Islet precursor cell (in vitro differentiated cells): ENCODE data around the gene CREB5.

ENCODE experiments used
- DNase-seq: peaks from one replicate; pipeline ENCODE4 v3.0.0-alpha.2; 2018

CREB5 gene

GRCh38 chr7:28480595-28480994 is 68.3 kb downstream of the CREB5 start:
- no peak for DNase-seq

GRCh38 chr7:28481091-28481926 is 69.0 kb downstream of the CREB5 start:
- DNase-seq, result no peak

- no peak for DNase-seq
Observed at GRCh38 chr7:28483112-28483511, 70.8 kb downstream of the CREB5 start.

GRCh38 chr7:28483908-28484605 is 71.7 kb downstream of the CREB5 start:
- no peak for DNase-seq

- DNase-seq, result no peak
Observed at GRCh38 chr7:28484606-28484935, 72.3 kb downstream of the CREB5 start.

- DNase-seq, result no peak
Observed at GRCh38 chr7:28487487-28487886, 75.2 kb downstream of the CREB5 start.

GRCh38 chr7:28488061-28488791 is 75.9 kb downstream of the CREB5 start:
- DNase-seq, result no peak

- no peak for DNase-seq
Observed at GRCh38 chr7:28490831-28491230, 78.5 kb downstream of the CREB5 start.

- no peak for DNase-seq
Observed at GRCh38 chr7:28493477-28493876, 81.2 kb downstream of the CREB5 start.

- no peak for DNase-seq
Observed at GRCh38 chr7:28497009-28497408, 84.7 kb downstream of the CREB5 start.

GRCh38 chr7:28498636-28499035 is 86.3 kb downstream of the CREB5 start:
- no peak for DNase-seq

- DNase-seq, result no peak
Observed at GRCh38 chr7:28500138-28500537, 87.8 kb downstream of the CREB5 start.

GRCh38 chr7:28502408-28502807 is 90.1 kb downstream of the CREB5 start:
- no peak for DNase-seq

- DNase-seq, result no peak
Observed at GRCh38 chr7:28503396-28503795, 91.1 kb downstream of the CREB5 start.

- no peak for DNase-seq
Observed at GRCh38 chr7:28505014-28505413, 92.7 kb downstream of the CREB5 start.

- DNase-seq, result no peak
Observed at GRCh38 chr7:28505867-28506266, 93.5 kb downstream of the CREB5 start.

GRCh38 chr7:28507525-28508282 is 95.4 kb downstream of the CREB5 start:
- DNase-seq, result no peak

GRCh38 chr7:28509251-28510025 is 97.1 kb downstream of the CREB5 start:
- no peak for DNase-seq

- DNase-seq, result no peak
Observed at GRCh38 chr7:28510026-28510369, 97.7 kb downstream of the CREB5 start.

- DNase-seq, result no peak
Observed at GRCh38 chr7:28512668-28513440, 100.5 kb downstream of the CREB5 start.

- peak; percentile 78 for DNase-seq
Observed at GRCh38 chr7:28516390-28517172, 104.3 kb downstream of the CREB5 start.
